Measurements from ENCODE around the gene CEP85L. TPM values are rescaled to one million over a fixed set of nuclear protein-coding genes. Genes with fewer than 3 reads are reported as not detected.

The CEP85L gene
- total RNA-seq, 1 donor from 2014 or later = 10.3 TPM

- DNase-seq (ENCODE audit: extremely low read depth, low read depth, low spot score) = peak; percentile 57
Observed at GRCh38 chr6:118580585-118581419, 70.6 kb downstream of the CEP85L start.

GRCh38 chr6:118579786-118580185 lies 71.6 kb downstream of the CEP85L start:
- DNase-seq (ENCODE audit: extremely low read depth, low read depth, low spot score) = no peak

- no peak for DNase-seq (ENCODE audit: extremely low read depth, low read depth, low spot score)
Observed at GRCh38 chr6:118578617-118579016, 72.8 kb downstream of the CEP85L start.

GRCh38 chr6:118577972-118578371 lies 73.4 kb downstream of the CEP85L start:
- no peak for DNase-seq (ENCODE audit: extremely low read depth, low read depth, low spot score)

- DNase-seq (ENCODE audit: extremely low read depth, low read depth, low spot score) = no peak
Observed at GRCh38 chr6:118574051-118574865, 77.1 kb downstream of the CEP85L start.

GRCh38 chr6:118571121-118571520 lies 80.3 kb downstream of the CEP85L start:
- DNase-seq (ENCODE audit: extremely low read depth, low read depth, low spot score) = no peak

- no peak for DNase-seq (ENCODE audit: extremely low read depth, low read depth, low spot score)
Observed at GRCh38 chr6:118569498-118569897, 81.9 kb downstream of the CEP85L start.

- no peak for DNase-seq (ENCODE audit: extremely low read depth, low read depth, low spot score)
Observed at GRCh38 chr6:118567974-118568373, 83.4 kb downstream of the CEP85L start.

- DNase-seq (ENCODE audit: extremely low read depth, low read depth, low spot score) = no peak
Observed at GRCh38 chr6:118565311-118565960, 86.0 kb downstream of the CEP85L start.

GRCh38 chr6:118562959-118563358 lies 88.4 kb downstream of the CEP85L start:
- no peak for DNase-seq (ENCODE audit: extremely low read depth, low read depth, low spot score)

GRCh38 chr6:118562248-118562647 lies 89.1 kb downstream of the CEP85L start:
- no peak for DNase-seq (ENCODE audit: extremely low read depth, low read depth, low spot score)

GRCh38 chr6:118559659-118560058 lies 91.7 kb downstream of the CEP85L start:
- no peak for DNase-seq (ENCODE audit: extremely low read depth, low read depth, low spot score)

- no peak for DNase-seq (ENCODE audit: extremely low read depth, low read depth, low spot score)
Observed at GRCh38 chr6:118558464-118559217, 92.8 kb downstream of the CEP85L start.

GRCh38 chr6:118554698-118555097 lies 96.7 kb downstream of the CEP85L start:
- DNase-seq (ENCODE audit: extremely low read depth, low read depth, low spot score) = no peak

GRCh38 chr6:118553132-118553531 lies 98.3 kb downstream of the CEP85L start:
- DNase-seq (ENCODE audit: extremely low read depth, low read depth, low spot score) = no peak

- peak; percentile 33 for DNase-seq (ENCODE audit: extremely low read depth, low read depth, low spot score)
Observed at GRCh38 chr6:118551063-118552053, 100.0 kb downstream of the CEP85L start.

GRCh38 chr6:118548613-118549012 lies 102.8 kb downstream of the CEP85L start:
- DNase-seq (ENCODE audit: extremely low read depth, low read depth, low spot score) = no peak

GRCh38 chr6:118548136-118548535 lies 103.3 kb downstream of the CEP85L start, which contains the start of gene PLN:
TSS of gene PLN (plus strand) at chr6:118548296. CDS start at chr6:118558922, 10,626 bp downstream.
- no peak for DNase-seq (ENCODE audit: extremely low read depth, low read depth, low spot score)

- DNase-seq (ENCODE audit: extremely low read depth, low read depth, low spot score) = no peak
Observed at GRCh38 chr6:118546880-118547218, 104.5 kb downstream of the CEP85L start.
